Osteocyte (in vitro differentiated cells): ENCODE results near the gene ETNK2. TPM values are rescaled to one million over a fixed set of nuclear protein-coding genes. Genes with fewer than 3 reads are reported as not detected.

Experiments
- DNase-seq: peaks from one replicate; pipeline ENCODE4 v3.0.0; 2021; ENCODE audit warnings: mixed read lengths; ENCODE audit not compliant: unreplicated experiment; ENCODE audit errors: extremely low spot score
- H3K27ac Mint-ChIP-seq: one replicate; pipeline ENCODE4 v1.8.0; 2021; ENCODE audit warnings: mild to moderate bottlenecking, mixed read lengths; ENCODE audit not compliant: unreplicated experiment
- H3K27me3 Mint-ChIP-seq: one replicate; pipeline ENCODE4 v1.8.0; 2021; ENCODE audit warnings: mixed read lengths; ENCODE audit not compliant: unreplicated experiment
- H3K36me3 Mint-ChIP-seq: one replicate; pipeline ENCODE4 v1.8.0; 2021; ENCODE audit warnings: mixed read lengths; ENCODE audit not compliant: unreplicated experiment
- H3K4me1 Mint-ChIP-seq: one replicate; pipeline ENCODE4 v1.8.0; 2021; ENCODE audit warnings: mixed read lengths; ENCODE audit not compliant: unreplicated experiment
- H3K4me3 Mint-ChIP-seq: one replicate; pipeline ENCODE4 v1.8.0; 2021; ENCODE audit warnings: mild to moderate bottlenecking, moderate library complexity, mixed read lengths; ENCODE audit not compliant: unreplicated experiment
- H3K9me3 Mint-ChIP-seq: one replicate; pipeline ENCODE4 v1.8.0; 2021; ENCODE audit warnings: mixed read lengths; ENCODE audit not compliant: unreplicated experiment
- long read RNA-seq: library from polyadenylated mRNA; unstranded; transcript quantifications from one replicate; pipeline ENCODE4 v2.0.0, GENCODE V29; 2021
- total RNA-seq: library from RNA; stranded (reverse); gene quantifications from 2 replicates; pipeline ENCODE4 v1.2.1, GENCODE V29; 2021
- TF ChIP-seq, protein P1 (sequence below): fragments of 200-600 bp; sonication (generic); IDR thresholded peaks from 2 replicates; pipeline ENCODE4 v1.5.0; 2021; ENCODE audit warnings: antibody characterized with exemption, mild to moderate bottlenecking, moderate library complexity

The ETNK2 gene, protein sequence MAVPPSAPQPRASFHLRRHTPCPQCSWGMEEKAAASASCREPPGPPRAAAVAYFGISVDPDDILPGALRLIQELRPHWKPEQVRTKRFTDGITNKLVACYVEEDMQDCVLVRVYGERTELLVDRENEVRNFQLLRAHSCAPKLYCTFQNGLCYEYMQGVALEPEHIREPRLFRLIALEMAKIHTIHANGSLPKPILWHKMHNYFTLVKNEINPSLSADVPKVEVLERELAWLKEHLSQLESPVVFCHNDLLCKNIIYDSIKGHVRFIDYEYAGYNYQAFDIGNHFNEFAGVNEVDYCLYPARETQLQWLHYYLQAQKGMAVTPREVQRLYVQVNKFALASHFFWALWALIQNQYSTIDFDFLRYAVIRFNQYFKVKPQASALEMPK
- 15.4 and 15.9 TPM in 2 replicates for total RNA-seq
- long read RNA-seq, transcript ETNK2-203 (8 exons, 2,434 nt): major isoform, 7 of 9 reads
- long read RNA-seq, partial matches to known transcripts: 1 of 9 reads
- long read RNA-seq, other reads (novel, unspliced or antisense): 0 of 9 reads

DNA sequence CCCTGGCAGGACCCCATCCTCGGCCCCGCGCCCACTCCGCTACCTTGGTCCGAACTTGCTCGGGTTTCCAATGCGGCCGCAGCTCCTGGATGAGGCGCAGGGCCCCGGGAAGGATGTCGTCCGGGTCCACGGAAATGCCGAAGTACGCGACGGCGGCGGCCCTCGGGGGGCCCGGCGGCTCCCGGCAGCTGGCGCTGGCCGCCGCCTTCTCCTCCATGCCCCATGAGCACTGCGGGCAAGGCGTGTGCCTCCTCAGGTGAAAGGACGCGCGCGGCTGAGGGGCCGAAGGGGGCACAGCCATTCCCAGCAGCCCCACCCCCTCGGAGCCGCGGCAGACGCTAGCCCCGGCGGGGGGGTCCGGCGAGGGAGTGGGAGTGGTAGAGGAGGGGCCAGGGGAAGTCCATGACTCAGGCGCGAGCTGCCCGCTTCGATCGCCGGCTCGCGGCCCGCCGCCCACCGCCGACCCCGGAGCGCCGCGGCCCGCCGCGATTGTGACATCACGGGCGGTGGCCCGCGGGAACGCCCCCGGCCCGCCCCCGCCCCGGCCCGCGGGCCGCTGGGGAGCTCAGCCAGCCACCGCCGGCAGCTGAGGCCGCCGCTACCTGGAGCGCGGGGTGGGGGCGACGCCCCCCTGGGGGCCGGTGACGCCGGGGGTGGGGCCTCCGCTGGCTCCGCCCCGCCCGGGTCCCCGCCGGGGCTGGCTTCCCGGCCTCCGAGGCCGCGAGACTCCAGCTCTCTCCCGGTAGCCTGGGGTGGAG lies at the start of gene ETNK2:
Gene ETNK2, minus strand, starts transcription at position 493 of the 758 bp plus-strand sequence. Its CDS starts 192 bp downstream, at position 301.
- H3K4me1 Mint-ChIP-seq: peaks cover 15% of the 10 kb centered on the region
- DNase-seq: peak; percentile 90
- peak within 1 kb of the TSS; percentile 71 for H3K4me3 Mint-ChIP-seq
- TF ChIP-seq, protein P1, sequence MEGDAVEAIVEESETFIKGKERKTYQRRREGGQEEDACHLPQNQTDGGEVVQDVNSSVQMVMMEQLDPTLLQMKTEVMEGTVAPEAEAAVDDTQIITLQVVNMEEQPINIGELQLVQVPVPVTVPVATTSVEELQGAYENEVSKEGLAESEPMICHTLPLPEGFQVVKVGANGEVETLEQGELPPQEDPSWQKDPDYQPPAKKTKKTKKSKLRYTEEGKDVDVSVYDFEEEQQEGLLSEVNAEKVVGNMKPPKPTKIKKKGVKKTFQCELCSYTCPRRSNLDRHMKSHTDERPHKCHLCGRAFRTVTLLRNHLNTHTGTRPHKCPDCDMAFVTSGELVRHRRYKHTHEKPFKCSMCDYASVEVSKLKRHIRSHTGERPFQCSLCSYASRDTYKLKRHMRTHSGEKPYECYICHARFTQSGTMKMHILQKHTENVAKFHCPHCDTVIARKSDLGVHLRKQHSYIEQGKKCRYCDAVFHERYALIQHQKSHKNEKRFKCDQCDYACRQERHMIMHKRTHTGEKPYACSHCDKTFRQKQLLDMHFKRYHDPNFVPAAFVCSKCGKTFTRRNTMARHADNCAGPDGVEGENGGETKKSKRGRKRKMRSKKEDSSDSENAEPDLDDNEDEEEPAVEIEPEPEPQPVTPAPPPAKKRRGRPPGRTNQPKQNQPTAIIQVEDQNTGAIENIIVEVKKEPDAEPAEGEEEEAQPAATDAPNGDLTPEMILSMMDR: no peak
- H3K27ac Mint-ChIP-seq: no peak within 1 kb of the TSS
- H3K9me3 Mint-ChIP-seq: no peaks in the 10 kb centered on the region
- H3K36me3 Mint-ChIP-seq: no peaks in the 10 kb centered on the region
- peaks cover 5% of the 10 kb centered on the region for H3K27me3 Mint-ChIP-seq

GRCh38 chr1:204201348-204202040 lies 49.6 kb upstream of the ETNK2 start:
- peaks cover 2% of the 10 kb centered on the region for H3K4me1 Mint-ChIP-seq
- no peaks in the 10 kb centered on the region for H3K9me3 Mint-ChIP-seq
- no peak overlapping the region for H3K27ac Mint-ChIP-seq
- TF ChIP-seq, protein P1: no peak
- peaks cover 45% of the 10 kb centered on the region for H3K27me3 Mint-ChIP-seq
- H3K36me3 Mint-ChIP-seq: no peaks in the 10 kb centered on the region
- DNase-seq: no peak
- H3K4me3 Mint-ChIP-seq: no peak overlapping the region

- TF ChIP-seq, protein P1: no peak
- no peak overlapping the region for H3K27ac Mint-ChIP-seq
- DNase-seq: no peak
- H3K4me1 Mint-ChIP-seq: peaks cover 11% of the 10 kb centered on the region
- H3K4me3 Mint-ChIP-seq: no peak overlapping the region
- peaks cover 26% of the 10 kb centered on the region for H3K27me3 Mint-ChIP-seq
- no peaks in the 10 kb centered on the region for H3K36me3 Mint-ChIP-seq
- H3K9me3 Mint-ChIP-seq: no peaks in the 10 kb centered on the region
Observed at GRCh38 chr1:204199579-204199978, 47.7 kb upstream of the ETNK2 start.

DNA sequence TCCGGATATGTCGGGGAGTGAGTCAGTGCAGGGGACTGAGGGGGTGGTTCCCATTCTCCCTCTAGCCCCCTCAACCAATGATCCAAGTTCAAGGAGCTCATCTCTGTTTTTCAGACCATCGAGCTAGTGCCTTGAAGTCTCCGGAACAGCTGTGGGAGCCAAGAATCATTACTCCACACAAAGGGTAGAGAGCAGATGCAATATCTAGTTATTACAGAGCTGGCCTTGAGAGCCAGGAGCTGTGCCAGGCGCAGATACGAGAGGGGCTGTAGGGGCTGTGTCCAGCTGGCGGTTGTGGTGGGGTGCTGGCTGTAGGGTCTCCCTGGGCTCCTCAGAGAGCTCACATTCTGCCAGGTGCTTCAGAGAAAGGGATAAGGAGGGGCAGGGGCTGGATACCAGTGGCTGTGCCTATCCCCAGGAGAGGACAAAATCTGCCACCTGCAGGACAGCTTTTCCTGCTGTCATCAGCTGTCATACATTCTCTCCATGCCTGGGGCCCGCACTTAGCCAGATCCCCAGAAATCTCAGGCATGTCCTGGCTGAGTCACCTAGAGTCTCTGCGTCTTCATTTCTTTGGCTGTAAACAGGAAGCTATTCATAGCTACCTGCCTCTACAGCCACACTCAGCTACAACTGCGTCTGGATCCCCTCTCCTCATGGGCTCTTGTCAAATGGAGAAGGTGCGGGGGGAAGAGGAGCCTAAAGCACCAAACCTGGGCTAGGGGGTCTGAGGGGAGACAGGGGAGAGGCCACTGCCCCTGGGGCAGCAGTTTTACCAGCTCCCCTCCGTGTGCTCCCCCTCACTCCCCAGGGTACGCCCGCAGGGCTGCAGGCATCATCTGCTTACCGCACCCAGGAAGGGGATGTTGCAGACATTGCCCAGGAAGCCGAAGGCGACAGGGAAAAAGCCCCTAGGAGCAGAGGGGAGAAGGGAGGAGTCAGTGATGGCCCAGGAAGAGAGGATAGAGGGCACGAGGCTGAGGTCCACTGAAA lies 46.8 kb upstream of the ETNK2 start:
- Mint-ChIP-seq H3K27ac (no peak overlapping the region), H3K27me3 (peaks cover 18% of the 10 kb centered on the region), H3K4me3 (no peak overlapping the region), H3K9me3 (no peaks in the 10 kb centered on the region), H3K4me1 (peaks cover 11% of the 10 kb centered on the region), H3K36me3 (no peaks in the 10 kb centered on the region)
- DNase-seq: no peak
- TF ChIP-seq, protein P1: no peak
